WTC11 (cell line): ENCODE data around the gene FGF1. TPM values are rescaled to one million over a fixed set of nuclear protein-coding genes. Genes with fewer than 3 reads are reported as not detected.

Experiments
- ATAC-seq: fragments of 200-7000 bp; cut with Tn5 transposase; 2 replicates; pipeline ENCODE4 v1.10.0; 2021; ENCODE audit warnings: mild to moderate bottlenecking, moderate library complexity
- CTCF ChIA-PET: fragments of 300-600 bp; sonication (Branson Sonifier 250); formaldehyde crosslinking; loops from one replicate; lab custom pipeline; 2021; ENCODE audit warnings: antibody characterized with exemption; lab: Charles Lee
- POLR2A ChIA-PET: fragments of 350-600 bp; sonication (Branson Sonifier 250); formaldehyde crosslinking; loops from one replicate; lab custom pipeline; 2021; ENCODE audit warnings: antibody characterized with exemption; lab: Charles Lee
- DNase-seq: peaks from one replicate; pipeline ENCODE4 v3.0.0; 2021; ENCODE audit warnings: low spot score
- H3K27ac Mint-ChIP-seq: 2 replicates; pipeline ENCODE4 v1.8.0; 2021; ENCODE audit warnings: mixed read lengths
- H3K27me3 Mint-ChIP-seq: 2 replicates; pipeline ENCODE4 v1.8.0; 2021; ENCODE audit warnings: low read depth, mild to moderate bottlenecking, moderate library complexity, mixed read lengths
- H3K36me3 Mint-ChIP-seq: 2 replicates; pipeline ENCODE4 v1.8.0; 2021; ENCODE audit warnings: mixed read lengths
- H3K4me1 Mint-ChIP-seq: 2 replicates; pipeline ENCODE4 v1.8.0; 2022; ENCODE audit warnings: mixed read lengths
- H3K4me3 Mint-ChIP-seq: 2 replicates; pipeline ENCODE4 v1.8.0; 2021; ENCODE audit warnings: mild to moderate bottlenecking, moderate library complexity, mixed read lengths
- H3K9me3 Mint-ChIP-seq: 2 replicates; pipeline ENCODE4 v1.8.0; 2021; ENCODE audit warnings: mixed read lengths
- ARID4B ChIP-seq: sonication (generic); formaldehyde crosslinking; IDR thresholded peaks from 2 replicates; pipeline ENCODE4 v1.8.0; 2023; ENCODE audit warnings: missing genetic modification reagents, mild to moderate bottlenecking, borderline replicate concordance
- ATF3 ChIP-seq: sonication (generic); formaldehyde crosslinking; conservative IDR thresholded peaks from 2 replicates; pipeline ENCODE4 v1.8.1; 2022; ENCODE audit warnings: mild to moderate bottlenecking, missing genetic modification reagents
- E2F4 ChIP-seq: sonication (generic); formaldehyde crosslinking; IDR thresholded peaks from 2 replicates; pipeline ENCODE4 v1.8.1; 2022; ENCODE audit warnings: low read depth, mild to moderate bottlenecking, moderate library complexity, missing genetic modification reagents, borderline replicate concordance
- EMX1 ChIP-seq: fragments of 250-450 bp; sonication (Bioruptor Pico); IDR thresholded peaks from 2 replicates; pipeline ENCODE4 v1.8.0; 2021; ENCODE audit warnings: mild to moderate bottlenecking
- FOXP4 ChIP-seq: sonication (generic); formaldehyde crosslinking; IDR thresholded peaks from 2 replicates; pipeline ENCODE4 v1.8.0; 2022; ENCODE audit warnings: mild to moderate bottlenecking, missing genetic modification reagents
- GRHL2 ChIP-seq: fragments of 250-450 bp; sonication (Bioruptor Pico); IDR thresholded peaks from 2 replicates; pipeline ENCODE4 v1.8.0; 2022; ENCODE audit warnings: mild to moderate bottlenecking, moderate library complexity; ENCODE audit not compliant: insufficient replicate concordance, severe bottlenecking
- HMGA2 ChIP-seq: fragments of 250-450 bp; sonication (Bioruptor Pico); IDR thresholded peaks from 2 replicates; pipeline ENCODE4 v1.4.0; 2021; ENCODE audit warnings: mild to moderate bottlenecking, moderate library complexity
- IRF1 ChIP-seq: sonication (generic); formaldehyde crosslinking; IDR thresholded peaks from 2 replicates; pipeline ENCODE4 v1.8.0; 2023; ENCODE audit warnings: missing genetic modification reagents
- IRF2 ChIP-seq: sonication (generic); formaldehyde crosslinking; IDR thresholded peaks from 2 replicates; pipeline ENCODE4 v1.8.0; 2022; ENCODE audit warnings: low read depth, missing genetic modification reagents, borderline replicate concordance
- JUN ChIP-seq: sonication (generic); formaldehyde crosslinking; IDR thresholded peaks from 2 replicates; pipeline ENCODE4 v1.8.0; 2023; ENCODE audit warnings: mild to moderate bottlenecking, missing genetic modification reagents
- KAT7 ChIP-seq: sonication (generic); formaldehyde crosslinking; IDR thresholded peaks from 2 replicates; pipeline ENCODE4 v1.8.1; 2023; ENCODE audit warnings: missing genetic modification reagents, mild to moderate bottlenecking, borderline replicate concordance
- NFATC4 ChIP-seq: fragments of 250-450 bp; sonication (Bioruptor Pico); IDR thresholded peaks from 2 replicates; pipeline ENCODE4 v1.9.0; 2021; ENCODE audit warnings: mild to moderate bottlenecking
- NFYB ChIP-seq: sonication (generic); formaldehyde crosslinking; conservative IDR thresholded peaks from 2 replicates; pipeline ENCODE4 v1.8.0; 2022; ENCODE audit warnings: low read depth, missing genetic modification reagents
- NR1H2 ChIP-seq: sonication (generic); formaldehyde crosslinking; IDR thresholded peaks from 2 replicates; pipeline ENCODE4 v1.9.0; 2021; ENCODE audit warnings: mild to moderate bottlenecking, moderate library complexity, missing genetic modification reagents
- RORB ChIP-seq: fragments of 250-450 bp; sonication (Bioruptor Pico); IDR thresholded peaks from 2 replicates; pipeline ENCODE4 v1.9.0; 2021; ENCODE audit warnings: mild to moderate bottlenecking
- SP1 ChIP-seq: sonication (generic); formaldehyde crosslinking; conservative IDR thresholded peaks from 2 replicates; pipeline ENCODE4 v1.8.1; 2022; ENCODE audit warnings: missing genetic modification reagents
- ZNF317 ChIP-seq: sonication (generic); formaldehyde crosslinking; IDR thresholded peaks from 2 replicates; pipeline ENCODE4 v1.8.1; 2023; ENCODE audit warnings: low read depth, mild to moderate bottlenecking, moderate library complexity, missing genetic modification reagents, borderline replicate concordance
- ZNF423 ChIP-seq: fragments of 250-450 bp; sonication (Bioruptor Pico); IDR thresholded peaks from 2 replicates; pipeline ENCODE4 v2.1.2; 2022; ENCODE audit warnings: mild to moderate bottlenecking, moderate library complexity
- total RNA-seq: library from RNA; stranded (reverse); gene quantifications from 3 replicates; pipeline ENCODE4 v1.2.3, GENCODE V29; 2021
- TF ChIP-seq, protein P1 (sequence below): sonication (generic); formaldehyde crosslinking; IDR thresholded peaks from 2 replicates; pipeline ENCODE4 v1.8.1; 2023; ENCODE audit warnings: mild to moderate bottlenecking, moderate library complexity, missing genetic modification reagents
- TF ChIP-seq, protein P2 (sequence below): sonication (generic); formaldehyde crosslinking; IDR thresholded peaks from 2 replicates; pipeline ENCODE4 v1.8.1; 2023; ENCODE audit warnings: mild to moderate bottlenecking, missing genetic modification reagents

FGF1 gene
- total RNA-seq, 1 experiment from 2014 or later: 0.55 TPM

GRCh38 chr5:142636698-142637324 is 49.1 kb downstream of the FGF1 start:
- TF ChIP-seq FOXP4 (CRISPR knock-in tag): no peak
- no peak for TF ChIP-seq NFYB
- TF ChIP-seq ARID4B (CRISPR knock-in tag): no peak
- no peak for TF ChIP-seq IRF1 (CRISPR knock-in tag)
- TF ChIP-seq ZNF423: no peak
- TF ChIP-seq EMX1: no peak
- TF ChIP-seq, protein P1, sequence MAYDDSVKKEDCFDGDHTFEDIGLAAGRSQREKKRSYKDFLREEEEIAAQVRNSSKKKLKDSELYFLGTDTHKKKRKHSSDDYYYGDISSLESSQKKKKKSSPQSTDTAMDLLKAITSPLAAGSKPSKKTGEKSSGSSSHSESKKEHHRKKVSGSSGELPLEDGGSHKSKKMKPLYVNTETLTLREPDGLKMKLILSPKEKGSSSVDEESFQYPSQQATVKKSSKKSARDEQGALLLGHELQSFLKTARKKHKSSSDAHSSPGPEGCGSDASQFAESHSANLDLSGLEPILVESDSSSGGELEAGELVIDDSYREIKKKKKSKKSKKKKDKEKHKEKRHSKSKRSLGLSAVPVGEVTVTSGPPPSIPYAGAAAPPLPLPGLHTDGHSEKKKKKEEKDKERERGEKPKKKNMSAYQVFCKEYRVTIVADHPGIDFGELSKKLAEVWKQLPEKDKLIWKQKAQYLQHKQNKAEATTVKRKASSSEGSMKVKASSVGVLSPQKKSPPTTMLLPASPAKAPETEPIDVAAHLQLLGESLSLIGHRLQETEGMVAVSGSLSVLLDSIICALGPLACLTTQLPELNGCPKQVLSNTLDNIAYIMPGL: no peak
- TF ChIP-seq HMGA2 (CRISPR knock-in tag): no peak
- TF ChIP-seq IRF2 (CRISPR knock-in tag): no peak
- TF ChIP-seq RORB (CRISPR knock-in tag): no peak
- no peak for TF ChIP-seq NR1H2 (CRISPR knock-in tag)
- TF ChIP-seq NFATC4: no peak
- no peak for TF ChIP-seq JUN
- TF ChIP-seq SP1 (CRISPR knock-in tag): no peak
- TF ChIP-seq KAT7: no peak
- no peak for TF ChIP-seq ATF3 (CRISPR knock-in tag)
- ChIA-PET POLR2A (no interaction called here), CTCF (interaction anchor here (0.9 to 2.2 kb wide), 2 partner anchors 19 to 76 kb away, joined by 3 to 8 read pairs; no protein-coding TSS in a partner anchor)
- peaks cover 2% of the 10 kb centered on the region; the same call in 1 of the 2 replicates for H3K36me3 Mint-ChIP-seq
- H3K4me3 Mint-ChIP-seq: no peak overlapping the region
- peaks cover 8% of the 10 kb centered on the region for H3K9me3 Mint-ChIP-seq
- no peaks in the 10 kb centered on the region for H3K27me3 Mint-ChIP-seq
- DNase-seq: no peak
- peaks cover 14% of the 10 kb centered on the region for H3K4me1 Mint-ChIP-seq
- ATAC-seq: no peak
- no peak overlapping the region for H3K27ac Mint-ChIP-seq

DNA sequence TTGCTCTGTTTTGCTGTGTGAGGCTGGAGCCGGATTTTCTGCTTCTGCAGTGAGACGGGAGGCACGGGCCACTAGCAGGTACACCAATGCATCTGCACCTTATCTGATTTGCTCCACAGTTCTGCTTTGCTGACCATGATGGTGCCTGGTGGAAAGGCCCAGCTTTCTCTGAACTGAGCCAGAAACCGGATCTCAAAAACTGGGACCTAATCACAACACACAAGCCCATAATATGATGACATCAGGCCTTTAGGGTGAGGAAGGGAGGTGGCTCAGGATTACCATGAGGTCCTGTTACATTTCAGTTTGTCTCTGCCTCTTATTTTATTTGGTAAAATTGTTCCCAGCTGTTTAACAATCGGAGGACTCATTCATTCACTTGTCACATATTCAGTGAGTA is 49.8 kb downstream of the FGF1 start:
- peaks cover 12% of the 10 kb centered on the region for H3K4me1 Mint-ChIP-seq
- peaks cover 8% of the 10 kb centered on the region for H3K9me3 Mint-ChIP-seq
- peaks cover 2% of the 10 kb centered on the region; the same call in 1 of the 2 replicates for H3K36me3 Mint-ChIP-seq
- H3K27me3 Mint-ChIP-seq: no peaks in the 10 kb centered on the region
- ChIA-PET POLR2A (no interaction called here), CTCF (interaction anchor here (2.2 kb wide), 1 partner anchor 19 kb away, joined by 8 read pairs; no protein-coding TSS in a partner anchor)
- DNase-seq (no peak), ATAC-seq (no peak)
- no peak overlapping the region for H3K4me3 Mint-ChIP-seq
- no peak overlapping the region for H3K27ac Mint-ChIP-seq
- no peak for TF ChIP-seq FOXP4 (CRISPR knock-in tag)
- no peak for TF ChIP-seq E2F4 (CRISPR knock-in tag)
- TF ChIP-seq ATF3 (CRISPR knock-in tag): no peak
- TF ChIP-seq, protein P2, sequence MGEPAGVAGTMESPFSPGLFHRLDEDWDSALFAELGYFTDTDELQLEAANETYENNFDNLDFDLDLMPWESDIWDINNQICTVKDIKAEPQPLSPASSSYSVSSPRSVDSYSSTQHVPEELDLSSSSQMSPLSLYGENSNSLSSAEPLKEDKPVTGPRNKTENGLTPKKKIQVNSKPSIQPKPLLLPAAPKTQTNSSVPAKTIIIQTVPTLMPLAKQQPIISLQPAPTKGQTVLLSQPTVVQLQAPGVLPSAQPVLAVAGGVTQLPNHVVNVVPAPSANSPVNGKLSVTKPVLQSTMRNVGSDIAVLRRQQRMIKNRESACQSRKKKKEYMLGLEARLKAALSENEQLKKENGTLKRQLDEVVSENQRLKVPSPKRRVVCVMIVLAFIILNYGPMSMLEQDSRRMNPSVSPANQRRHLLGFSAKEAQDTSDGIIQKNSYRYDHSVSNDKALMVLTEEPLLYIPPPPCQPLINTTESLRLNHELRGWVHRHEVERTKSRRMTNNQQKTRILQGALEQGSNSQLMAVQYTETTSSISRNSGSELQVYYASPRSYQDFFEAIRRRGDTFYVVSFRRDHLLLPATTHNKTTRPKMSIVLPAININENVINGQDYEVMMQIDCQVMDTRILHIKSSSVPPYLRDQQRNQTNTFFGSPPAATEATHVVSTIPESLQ (CRISPR knock-in tag): no peak
- TF ChIP-seq GRHL2: no peak
- no peak for TF ChIP-seq ZNF317 (CRISPR knock-in tag)
